ENCODE measurements around the gene CYBA. TPM values are rescaled to one million over a fixed set of nuclear protein-coding genes. Genes with fewer than 3 reads are reported as not detected.
"Not testable (repeated sequence)": the region's sequence is repeated elsewhere in the genome, so short reads cannot be mapped to it uniquely, and the experiment has no call there.

Gene CYBA
- total RNA-seq, 1 donor from 2014 or later = 286 TPM

- not testable (repeated sequence) for DNase-seq
Observed at GRCh38 chr16:88609426-88609825, 41.4 kb downstream of the CYBA start.

GRCh38 chr16:88608076-88608475, 42.8 kb downstream of the CYBA start:
- no peak for DNase-seq

- no peak for DNase-seq
Observed at GRCh38 chr16:88606148-88606757, 44.6 kb downstream of the CYBA start.

GRCh38 chr16:88605186-88606147, 45.4 kb downstream of the CYBA start:
- no peak for DNase-seq

GRCh38 chr16:88602091-88602490, 48.8 kb downstream of the CYBA start:
- DNase-seq = no peak

GRCh38 chr16:88601313-88602036, 49.4 kb downstream of the CYBA start:
- DNase-seq = no peak

GRCh38 chr16:88600539-88600896, 50.3 kb downstream of the CYBA start:
- DNase-seq = no peak

GRCh38 chr16:88599825-88600538, 50.9 kb downstream of the CYBA start:
- DNase-seq = no peak

GRCh38 chr16:88599092-88599733, 51.6 kb downstream of the CYBA start:
- DNase-seq = peak; percentile 77

- DNase-seq = no peak
Observed at GRCh38 chr16:88597856-88598491, 52.9 kb downstream of the CYBA start.

GRCh38 chr16:88596483-88596882, 54.4 kb downstream of the CYBA start:
- no peak for DNase-seq

GRCh38 chr16:88595921-88596320, 54.9 kb downstream of the CYBA start:
- no peak for DNase-seq

- no peak for DNase-seq
Observed at GRCh38 chr16:88595101-88595500, 55.8 kb downstream of the CYBA start.

GRCh38 chr16:88593910-88594309, 56.9 kb downstream of the CYBA start:
- no peak for DNase-seq

GRCh38 chr16:88593489-88593888, 57.4 kb downstream of the CYBA start:
- DNase-seq = no peak

Other genes with a start within 250 kb of the CYBA start
- gene ZFPM1, start 197.8 kb downstream of the CYBA start, total RNA-seq = 1.4 and 1.6 TPM in 2 replicates
- 15.3 and 17.3 TPM in 2 replicates for gene ZC3H18, start 80.7 kb downstream of the CYBA start, total RNA-seq
- not detected in 2 replicates for gene IL17C, start 12.5 kb downstream of the CYBA start, total RNA-seq
- 63.3 and 119 TPM in 2 replicates for gene MVD, start 12.0 kb upstream of the CYBA start, total RNA-seq
- 0.09 TPM in 1 of 2 replicates, not detected in the other for gene SNAI3, start 35.5 kb upstream of the CYBA start, total RNA-seq
- gene RNF166, start 55.4 kb upstream of the CYBA start, total RNA-seq = 11.6 and 15.1 TPM in 2 replicates
- gene CTU2, start 55.5 kb upstream of the CYBA start, total RNA-seq = 11.6 and 17.6 TPM in 2 replicates
- gene PIEZO1, start 134.2 kb upstream of the CYBA start, total RNA-seq = 354 and 766 TPM in 2 replicates
- 5.8 and 22.2 TPM in 2 replicates for gene CDT1, start 152.7 kb upstream of the CYBA start, total RNA-seq
- 100 and 138 TPM in 2 replicates for gene APRT, start 160.9 kb upstream of the CYBA start, total RNA-seq
- 25.0 and 26.3 TPM in 2 replicates for gene GALNS, start 205.9 kb upstream of the CYBA start, total RNA-seq
- 31.6 and 46.6 TPM in 2 replicates for gene TRAPPC2L, start 206.1 kb upstream of the CYBA start, total RNA-seq
- not detected in 2 replicates for gene PABPN1L, start 215.6 kb upstream of the CYBA start, total RNA-seq

Data from dermis blood vessel endothelial cell (primary cell).